Ishikawa (cell line): Measurements from ENCODE around the gene ADCY2.

ENCODE experiments used
- EGR1 ChIP-seq: IDR thresholded peaks from 2 replicates; pipeline ENCODE4 v1.6.1; 2012
- USF1 ChIP-seq: IDR thresholded peaks from 2 replicates; pipeline ENCODE4 v1.6.1; 2012
- TF ChIP-seq, protein P1 (sequence below): IDR thresholded peaks from 2 replicates; pipeline ENCODE4 v1.6.1; 2012; ENCODE audit warnings: low read depth, mild to moderate bottlenecking

DNA sequence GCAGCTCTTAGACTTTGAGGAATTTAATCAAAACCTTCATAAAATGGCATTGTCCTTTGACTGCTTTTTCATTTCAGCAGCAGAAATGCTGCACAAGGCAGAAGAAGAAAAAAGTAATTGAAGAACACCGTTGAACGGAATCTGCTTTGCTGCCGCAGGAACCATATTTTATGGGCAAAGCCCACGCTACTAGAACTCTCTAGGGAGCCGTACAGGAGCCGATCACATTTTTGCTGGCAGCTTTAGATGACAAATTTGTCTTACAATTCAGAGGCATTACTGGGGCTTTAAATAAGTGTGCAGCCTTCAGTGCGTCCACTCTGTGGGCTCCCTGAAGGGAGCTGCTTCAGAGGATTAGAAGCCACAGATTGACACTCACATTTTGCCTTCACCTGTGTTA lies 449.6 kb downstream of the ADCY2 start:
- no peak for TF ChIP-seq USF1
- TF ChIP-seq, protein P1, sequence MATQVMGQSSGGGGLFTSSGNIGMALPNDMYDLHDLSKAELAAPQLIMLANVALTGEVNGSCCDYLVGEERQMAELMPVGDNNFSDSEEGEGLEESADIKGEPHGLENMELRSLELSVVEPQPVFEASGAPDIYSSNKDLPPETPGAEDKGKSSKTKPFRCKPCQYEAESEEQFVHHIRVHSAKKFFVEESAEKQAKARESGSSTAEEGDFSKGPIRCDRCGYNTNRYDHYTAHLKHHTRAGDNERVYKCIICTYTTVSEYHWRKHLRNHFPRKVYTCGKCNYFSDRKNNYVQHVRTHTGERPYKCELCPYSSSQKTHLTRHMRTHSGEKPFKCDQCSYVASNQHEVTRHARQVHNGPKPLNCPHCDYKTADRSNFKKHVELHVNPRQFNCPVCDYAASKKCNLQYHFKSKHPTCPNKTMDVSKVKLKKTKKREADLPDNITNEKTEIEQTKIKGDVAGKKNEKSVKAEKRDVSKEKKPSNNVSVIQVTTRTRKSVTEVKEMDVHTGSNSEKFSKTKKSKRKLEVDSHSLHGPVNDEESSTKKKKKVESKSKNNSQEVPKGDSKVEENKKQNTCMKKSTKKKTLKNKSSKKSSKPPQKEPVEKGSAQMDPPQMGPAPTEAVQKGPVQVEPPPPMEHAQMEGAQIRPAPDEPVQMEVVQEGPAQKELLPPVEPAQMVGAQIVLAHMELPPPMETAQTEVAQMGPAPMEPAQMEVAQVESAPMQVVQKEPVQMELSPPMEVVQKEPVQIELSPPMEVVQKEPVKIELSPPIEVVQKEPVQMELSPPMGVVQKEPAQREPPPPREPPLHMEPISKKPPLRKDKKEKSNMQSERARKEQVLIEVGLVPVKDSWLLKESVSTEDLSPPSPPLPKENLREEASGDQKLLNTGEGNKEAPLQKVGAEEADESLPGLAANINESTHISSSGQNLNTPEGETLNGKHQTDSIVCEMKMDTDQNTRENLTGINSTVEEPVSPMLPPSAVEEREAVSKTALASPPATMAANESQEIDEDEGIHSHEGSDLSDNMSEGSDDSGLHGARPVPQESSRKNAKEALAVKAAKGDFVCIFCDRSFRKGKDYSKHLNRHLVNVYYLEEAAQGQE: no peak
- TF ChIP-seq EGR1: no peak
